ENCODE results near the gene CWC15.
"Not testable (repeated sequence)": the region's sequence is repeated elsewhere in the genome, so short reads cannot be mapped to it uniquely, and the experiment has no call there.

CWC15 gene

DNA sequence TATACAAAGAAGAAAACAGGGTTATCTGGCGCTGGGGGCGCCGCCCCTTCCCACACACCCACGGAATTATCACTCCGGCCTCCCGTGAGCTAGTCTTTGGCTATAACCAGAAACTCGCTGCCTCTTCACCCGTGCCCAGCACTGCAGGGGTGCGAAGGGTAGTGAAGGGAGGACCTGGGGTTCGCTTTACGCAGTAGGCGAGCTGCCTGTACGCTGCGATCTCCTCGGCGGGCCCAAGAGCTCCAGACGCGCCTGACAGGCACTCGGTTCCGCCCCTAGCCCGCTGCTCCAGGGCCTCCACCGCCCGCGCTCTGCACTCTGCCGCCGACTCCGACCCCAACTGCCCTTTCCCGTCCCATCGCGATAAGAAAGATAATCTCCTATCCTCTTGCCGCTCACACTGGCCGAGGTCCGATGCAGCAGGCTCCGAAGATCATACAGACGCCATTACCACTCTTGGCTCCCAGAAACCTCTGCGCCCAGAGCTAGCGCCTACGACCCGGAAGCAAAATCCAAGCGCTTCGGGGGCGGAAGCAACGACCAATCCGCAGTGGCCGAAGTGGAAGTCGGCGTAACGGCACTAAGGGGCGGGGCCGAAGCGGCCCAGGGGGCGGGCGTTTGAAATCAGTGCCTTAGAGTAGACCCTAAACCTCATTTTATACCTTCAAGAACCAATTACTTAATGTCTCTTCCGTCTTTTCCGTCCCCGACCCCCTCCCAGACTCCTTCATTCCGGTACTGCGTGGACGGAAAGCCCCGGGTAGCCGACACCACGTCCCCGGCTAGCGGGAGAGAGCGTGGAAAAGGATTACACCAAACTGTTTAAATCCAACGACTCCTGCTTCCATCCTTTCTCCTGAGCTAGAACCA is at the start of gene CWC15, which contains the start of gene KDM4D:
Gene CWC15, minus strand, starts transcription at position 458 of the 870 bp plus-strand sequence. CDS start 1,371 bp downstream, outside the sequence.
Gene KDM4D, plus strand, starts transcription at position 611 of the 870 bp plus-strand sequence. CDS start 23,664 bp downstream, outside the sequence.
- DNase-seq: peak; percentile 59

DNA sequence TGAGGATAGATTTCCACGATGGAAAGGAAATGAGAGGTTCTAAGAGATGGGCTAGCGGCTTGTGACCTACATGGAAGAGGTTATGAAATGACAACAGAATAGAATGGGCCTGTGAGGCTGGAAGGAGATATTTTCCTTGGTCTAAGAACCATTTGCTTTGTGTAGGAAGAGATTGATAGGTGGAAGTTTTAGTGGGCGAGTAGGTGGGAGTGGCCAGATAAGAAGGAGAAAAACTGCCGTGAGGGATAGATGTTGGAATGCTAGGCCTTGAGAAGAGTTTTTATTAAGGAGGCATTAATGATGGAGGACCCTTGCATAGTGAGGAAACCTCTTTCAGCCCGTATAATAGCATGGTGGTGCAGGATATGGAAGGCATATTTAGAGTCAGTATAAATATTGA is 48.1 kb upstream of the CWC15 start:
- not testable (repeated sequence) for DNase-seq

- DNase-seq: no peak
These were observed 42.8 kb upstream of the CWC15 start for GRCh38 chr11:95016139-95016538.

GRCh38 chr11:95014184-95014821 is 40.9 kb upstream of the CWC15 start:
- no peak for DNase-seq

- no peak for DNase-seq
These were observed 38.0 kb upstream of the CWC15 start for GRCh38 chr11:95011376-95011775.

- no peak for DNase-seq
These were observed 32.3 kb upstream of the CWC15 start for GRCh38 chr11:95005642-95006041.

DNA sequence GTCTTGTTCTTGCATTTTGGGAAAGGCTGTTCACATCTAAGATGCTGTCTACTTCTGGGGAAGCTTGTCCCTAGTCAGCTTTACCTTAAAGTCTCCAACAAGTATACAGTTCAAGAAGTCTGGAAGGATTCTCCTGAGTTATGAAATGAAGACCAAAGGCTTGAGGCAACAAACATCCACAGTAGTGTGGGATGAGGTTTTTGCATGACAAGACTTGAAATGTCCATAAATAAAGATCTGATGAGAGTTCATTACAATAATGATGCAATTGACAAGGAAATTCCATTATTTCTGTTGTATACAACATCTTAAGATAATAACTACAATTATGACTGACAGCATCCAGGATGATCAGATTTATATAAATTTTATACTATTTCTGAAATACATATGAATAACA is 30.4 kb upstream of the CWC15 start:
- DNase-seq: no peak

DNA sequence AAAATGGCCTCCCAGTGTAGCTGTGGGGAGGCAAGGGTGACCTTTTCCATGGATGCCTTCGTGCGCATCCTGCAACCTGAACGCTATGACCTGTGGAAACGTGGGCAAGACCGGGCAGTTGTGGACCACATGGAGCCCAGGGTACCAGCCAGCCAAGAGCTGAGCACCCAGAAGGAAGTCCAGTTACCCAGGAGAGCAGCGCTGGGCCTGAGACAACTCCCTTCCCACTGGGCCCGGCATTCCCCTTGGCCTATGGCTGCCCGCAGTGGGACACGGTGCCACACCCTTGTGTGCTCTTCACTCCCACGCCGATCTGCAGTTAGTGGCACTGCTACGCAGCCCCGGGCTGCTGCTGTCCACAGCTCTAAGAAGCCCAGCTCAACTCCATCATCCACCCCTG is 24.9 kb upstream of the CWC15 start:
- no peak for DNase-seq

DNA sequence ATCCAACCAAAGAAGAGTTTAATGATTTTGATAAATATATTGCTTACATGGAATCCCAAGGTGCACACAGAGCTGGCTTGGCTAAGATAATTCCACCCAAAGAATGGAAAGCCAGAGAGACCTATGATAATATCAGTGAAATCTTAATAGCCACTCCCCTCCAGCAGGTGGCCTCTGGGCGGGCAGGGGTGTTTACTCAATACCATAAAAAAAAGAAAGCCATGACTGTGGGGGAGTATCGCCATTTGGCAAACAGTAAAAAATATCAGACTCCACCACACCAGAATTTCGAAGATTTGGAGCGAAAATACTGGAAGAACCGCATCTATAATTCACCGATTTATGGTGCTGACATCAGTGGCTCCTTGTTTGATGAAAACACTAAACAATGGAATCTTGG is 24.1 kb upstream of the CWC15 start:
- no peak for DNase-seq

- DNase-seq: no peak
These were observed 20.1 kb upstream of the CWC15 start for GRCh38 chr11:94993400-94993943.

- DNase-seq: no peak
These were observed 15.4 kb upstream of the CWC15 start for GRCh38 chr11:94988748-94989147.

- DNase-seq: no peak
These were observed 14.0 kb upstream of the CWC15 start for GRCh38 chr11:94987378-94987777.

DNA sequence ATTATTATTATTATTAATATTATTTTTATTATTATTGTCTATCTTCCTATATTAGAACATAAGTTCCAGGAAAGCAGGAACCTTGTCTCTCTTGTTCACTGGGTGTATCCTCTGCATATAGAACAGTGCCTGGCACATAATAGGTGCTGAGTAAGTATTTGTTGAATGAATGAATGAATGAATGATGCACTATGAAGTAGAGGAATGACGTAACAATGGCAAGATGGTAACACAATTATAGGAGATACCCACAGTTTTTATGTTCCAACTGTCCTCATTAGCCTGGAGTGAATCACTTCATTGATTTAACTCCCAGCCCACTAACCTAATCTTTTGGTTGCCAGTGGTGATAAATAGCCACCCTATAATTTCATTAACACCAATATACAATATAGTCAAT is 2.2 kb upstream of the CWC15 start:
- no peak for DNase-seq

DNA sequence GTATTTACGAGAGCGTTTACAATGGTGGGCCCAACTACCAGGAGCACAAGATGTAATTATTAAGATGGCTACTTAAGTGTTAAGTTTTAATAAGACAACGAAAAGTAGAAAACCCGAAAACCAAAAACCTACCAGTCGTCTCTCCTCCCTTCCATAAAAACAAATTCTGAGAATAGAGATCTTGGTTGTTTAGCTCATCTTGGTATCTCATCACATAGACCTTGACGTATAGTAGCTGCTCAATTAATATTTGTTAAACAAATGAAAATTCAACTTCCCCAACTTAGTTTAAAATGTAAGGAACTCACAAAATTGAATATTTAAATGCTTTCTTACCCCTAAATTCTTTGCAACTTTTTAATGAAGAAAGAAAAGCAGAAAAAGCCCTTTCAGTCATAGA is 822 bp upstream of the CWC15 start:
- DNase-seq: no peak

DNA sequence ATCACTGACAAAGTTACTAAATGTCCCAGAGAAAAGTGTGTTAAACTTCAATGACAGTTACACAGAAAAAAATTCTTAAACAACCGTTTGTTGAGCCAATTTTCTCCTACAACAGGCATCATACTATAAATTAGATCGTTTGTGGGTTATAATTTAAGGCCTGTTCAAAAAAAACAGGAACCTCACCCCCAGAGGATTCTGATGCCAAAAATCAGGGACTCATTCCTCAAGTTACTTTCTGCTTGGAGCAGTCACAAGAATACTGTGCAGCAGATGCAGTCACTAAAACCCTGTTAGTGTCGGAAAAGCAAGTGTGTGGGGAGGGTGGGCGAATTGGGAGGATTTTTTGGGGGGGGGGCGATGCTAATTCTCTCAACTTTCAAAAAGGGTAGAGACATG is 657 bp downstream of the CWC15 start:
- DNase-seq: no peak

- no peak for DNase-seq
These were observed 4.9 kb downstream of the CWC15 start for GRCh38 chr11:94968334-94968958.

DNA sequence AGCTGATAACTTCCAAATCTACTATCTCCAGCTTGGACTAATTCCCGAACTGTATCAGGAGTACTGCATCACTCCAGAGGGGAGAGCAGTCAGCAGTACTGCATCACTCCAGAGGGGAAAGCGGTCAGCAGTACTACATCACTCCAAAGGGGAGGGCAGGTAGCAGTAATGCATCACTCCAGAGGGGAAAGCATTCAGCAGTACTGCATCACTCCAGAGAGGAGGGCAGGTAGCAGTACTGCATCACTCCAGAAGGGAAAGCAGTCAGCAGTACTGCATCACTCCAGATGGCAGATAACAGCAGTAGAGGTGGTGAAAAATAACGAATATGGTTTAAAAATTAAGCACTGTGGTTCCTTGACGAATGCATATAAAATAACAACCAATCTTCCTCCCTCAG is 8.4 kb downstream of the CWC15 start:
- no peak for DNase-seq

GRCh38 chr11:94961255-94961654 is 12.1 kb downstream of the CWC15 start:
- DNase-seq: no peak

DNA sequence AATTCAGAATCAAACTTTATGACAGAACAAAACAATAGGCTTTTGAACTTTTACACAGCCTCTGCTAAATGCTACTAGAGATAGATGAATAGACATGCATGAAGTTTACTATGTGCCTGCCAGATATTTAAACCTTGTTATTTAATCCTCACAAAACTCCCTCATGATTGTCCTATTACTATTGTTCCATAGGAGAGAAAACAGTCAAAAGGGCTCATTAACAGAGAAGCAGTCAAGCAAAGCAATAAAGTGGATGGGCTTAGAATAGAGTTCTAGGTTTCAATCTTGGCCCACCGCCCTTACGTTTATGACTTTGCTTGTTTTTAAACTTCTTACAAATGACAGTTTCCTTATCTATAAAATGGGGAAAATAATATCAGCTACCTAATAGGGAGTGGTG is 12.9 kb downstream of the CWC15 start:
- DNase-seq: no peak

DNA sequence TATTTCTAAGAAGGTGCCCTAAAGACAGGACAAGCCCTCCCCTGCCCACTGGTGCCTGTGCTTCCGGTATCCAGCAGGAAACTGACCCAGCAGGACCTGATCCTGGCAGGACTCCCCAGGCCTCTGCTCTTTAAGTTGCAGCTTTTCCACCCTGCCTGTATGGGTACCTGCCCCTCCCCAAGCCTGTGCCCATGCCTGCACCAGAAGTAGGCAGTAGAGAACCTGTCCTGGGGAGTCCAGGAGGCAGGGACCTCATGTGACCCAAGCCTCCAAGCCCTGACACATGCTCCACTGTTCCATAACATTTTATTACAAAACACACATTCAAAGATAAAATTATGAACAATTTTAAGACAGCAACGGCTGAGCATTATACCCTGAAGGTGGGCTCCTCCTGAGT is 14.2 kb downstream of the CWC15 start:
- no peak for DNase-seq

DNA sequence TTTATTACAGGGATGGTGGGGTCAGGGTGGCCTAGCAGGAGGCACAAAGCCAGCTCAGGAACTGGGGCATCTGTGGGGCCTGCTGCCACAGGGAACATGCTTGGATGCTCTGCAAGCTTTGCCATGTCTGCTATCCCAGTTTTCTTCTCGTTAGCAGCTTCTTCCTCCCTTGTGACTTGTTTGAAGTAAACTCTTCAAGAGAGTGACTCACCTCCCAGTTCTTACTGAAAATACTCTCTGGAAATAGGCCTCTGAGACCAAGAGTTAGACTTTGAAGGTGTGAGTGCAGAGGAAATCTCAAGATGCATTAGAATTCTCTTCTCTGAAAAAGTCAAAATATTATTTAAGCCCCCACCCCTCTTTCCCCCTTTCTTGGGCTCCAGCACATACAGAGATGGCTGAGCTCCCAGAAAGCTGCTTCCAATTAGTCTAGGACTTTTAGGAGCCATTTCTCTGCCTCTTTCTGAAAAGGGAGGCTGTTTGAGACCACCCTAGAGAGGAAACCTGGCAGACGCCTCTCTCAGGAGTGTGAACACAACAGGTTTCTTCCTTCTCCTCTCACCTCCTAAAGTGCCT is 15.1 kb downstream of the CWC15 start:
- DNase-seq: no peak

DNA sequence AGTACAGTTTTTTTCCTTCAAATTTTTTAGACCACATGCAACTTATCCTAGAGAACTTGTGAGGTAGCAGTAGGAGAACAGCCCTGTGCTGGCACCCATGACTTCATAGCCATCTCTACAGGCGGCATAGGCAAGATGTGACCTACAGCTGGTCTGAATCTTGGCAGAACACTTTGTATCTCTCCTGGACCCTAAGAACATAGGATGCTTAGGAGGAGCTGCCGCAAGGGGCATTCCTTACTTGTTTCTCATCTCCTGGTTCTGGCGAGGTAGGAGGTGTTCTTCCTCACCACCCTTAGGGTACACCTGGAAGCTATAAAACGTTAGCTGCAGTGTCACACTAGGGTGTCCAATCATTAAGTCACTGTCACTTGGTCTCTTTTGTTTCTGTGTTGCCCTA is 16.4 kb downstream of the CWC15 start:
- no peak for DNase-seq

DNA sequence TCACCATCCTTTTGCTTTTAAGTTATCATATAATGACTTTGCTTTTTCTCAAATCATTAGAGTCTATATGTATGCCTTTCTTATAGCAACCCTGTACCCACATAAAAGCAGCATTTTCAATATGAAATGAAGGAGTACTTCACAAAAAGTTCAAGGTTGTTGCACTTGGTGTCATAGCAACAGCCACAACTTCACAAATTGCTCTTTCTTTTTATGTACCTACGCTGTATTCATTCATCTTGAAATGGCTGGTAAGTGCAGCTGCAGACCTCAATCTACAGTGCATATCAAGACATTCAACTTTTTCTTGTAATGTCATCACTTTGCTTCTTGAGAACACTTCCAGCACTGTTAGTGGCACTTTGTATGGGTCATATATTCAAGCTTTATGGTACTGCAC is 18.6 kb downstream of the CWC15 start:
- no peak for DNase-seq
